Measurements from ENCODE around the gene CCDC183. TPM values are rescaled to one million over a fixed set of nuclear protein-coding genes. Genes with fewer than 3 reads are reported as not detected.

Gene CCDC183
- total and polyA plus RNA-seq, 2 of the 4 experiments (the other 2 are of a cell fraction): under 0.01 to 0.29 TPM

GRCh38 chr9:136784997-136785361 is 11.2 kb upstream of the CCDC183 start:
- in situ Hi-C loops (cut with MboI; ENCODE audit: low sequenced_read_pairs) (loop anchor here (10.0 kb wide), 1 partner anchor 250 kb away; the partner anchor contains the start of gene FUT7), intact Hi-C loops (cut with micrococcal nuclease) (no loop called here), dilution Hi-C loops (cut with HindIII; ENCODE audit: low sequenced_read_pairs, unreplicated experiment) (no loop called here)
- Histone ChIP-seq H4K5ac (ENCODE audit: low read depth, low read length) (no peak overlapping the region), H3K18ac (ENCODE audit: low read depth, low read length) (no peak overlapping the region), H3K23ac (ENCODE audit: low read depth, low read length) (no peak overlapping the region), H3K4me3 (ENCODE audit: insufficient read depth, low read depth, low read length) (no peak overlapping the region), H2BK15ac (ENCODE audit: low read depth, low read length) (no peak overlapping the region), H2BK20ac (ENCODE audit: low read depth, low read length) (no peak overlapping the region), H4K91ac (ENCODE audit: insufficient read depth, low read depth, low read length) (no peak overlapping the region), H3K27me3 (ENCODE audit: control insufficient read depth, insufficient read depth, low read length) (peaks cover 23% of the 10 kb centered on the region), H3K56ac (ENCODE audit: extremely low read depth, insufficient read depth, low read length) (no peak overlapping the region), H2AFZ (replicated peaks; ENCODE audit: low read length, poor library complexity) (no peak overlapping the region), H3K9me1 (ENCODE audit: insufficient read depth, low read length) (no peaks in the 10 kb centered on the region), H3K14ac (replicated peaks; ENCODE audit: low read depth, low read length) (no peak overlapping the region), H2AK5ac (ENCODE audit: low read depth, low read length) (no peak overlapping the region), H2AK9ac (replicated peaks; ENCODE audit: low read depth, low read length, poor library complexity) (no peak overlapping the region), H3K36me3 (ENCODE audit: control insufficient read depth, insufficient read depth, low read length) (no peaks in the 10 kb centered on the region), H3K9me3 (ENCODE audit: control insufficient read depth, insufficient read depth, low read length) (no peaks in the 10 kb centered on the region), H3K4me1 (ENCODE audit: control insufficient read depth, insufficient read depth, low read length) (no peaks in the 10 kb centered on the region), H3K4me2 (ENCODE audit: low read depth, low read length) (no peak overlapping the region), H3K79me1 (ENCODE audit: low read depth in 1 of 2, low read length in 2 of 2) (no peaks in the 10 kb centered on the region), H3K9ac (ENCODE audit: low read depth, low read length) (no peak overlapping the region), H3K4ac (ENCODE audit: low read depth, low read length) (no peak overlapping the region), H2BK120ac (ENCODE audit: low read depth, low read length) (no peak overlapping the region), H4K20me1 (ENCODE audit: insufficient read depth, low read length) (no peaks in the 10 kb centered on the region), H4K8ac (ENCODE audit: low read depth in 2 of 2, low read length in 2 of 2) (no peak overlapping the region), H2BK5ac (ENCODE audit: low read depth, low read length, poor library complexity, severe bottlenecking) (no peak overlapping the region), H3K27ac (ENCODE audit: insufficient read depth, low read length) (no peak overlapping the region)
- ChIA-PET POLR2A (ENCODE audit: unreplicated experiment) (no interaction called here), CTCF (no interaction called here)
- no TSS peak for BruUV-seq (replicated peaks)
- ATAC-seq (ENCODE audit: low read depth): no peak
- DNase-seq: no peak
- 90% methylated on average over 2 of the region's 6 CpGs; no CpG with 5 or more reads in 1 of the 2 experiments for WGBS, 2 experiments (ENCODE audit: extremely low coverage in 2 of 2, insufficient read length in 1 of 2)
- no peak for TF ChIP-seq ELK1 (IDR thresholded peaks at IDR 0.05; ENCODE audit: borderline replicate concordance, low read depth, low read length)
- TF ChIP-seq CTCF (conservative IDR thresholded peaks at IDR 0.05; ENCODE audit: low read depth, low read length): no peak
- TF ChIP-seq RFX5 (IDR thresholded peaks at IDR 0.05; ENCODE audit: low read depth, low read length): no peak
- TF ChIP-seq NFE2L2 (IDR thresholded peaks at IDR 0.05; ENCODE audit: low read depth, low read length): no peak
- TF ChIP-seq SMC3 (IDR thresholded peaks at IDR 0.05; ENCODE audit: low read depth, low read length): no peak
- no peak for TF ChIP-seq BHLHE40 (IDR thresholded peaks at IDR 0.05; ENCODE audit: low read depth, low read length)
